SIG-M5 treated with dmso at 0.1 percent for 504 hours (cell line): ENCODE measurements around the gene CPLANE2.
"Not testable (repeated sequence)": the region's sequence is repeated elsewhere in the genome, so short reads cannot be mapped to it uniquely, and the experiment has no call there.

Experiments
- DNase-seq: peaks from one replicate; lab custom pipeline; 2025; ENCODE audit not compliant: unreplicated experiment; lab: John Stamatoyannopoulos, UW

The CPLANE2 gene

DNA sequence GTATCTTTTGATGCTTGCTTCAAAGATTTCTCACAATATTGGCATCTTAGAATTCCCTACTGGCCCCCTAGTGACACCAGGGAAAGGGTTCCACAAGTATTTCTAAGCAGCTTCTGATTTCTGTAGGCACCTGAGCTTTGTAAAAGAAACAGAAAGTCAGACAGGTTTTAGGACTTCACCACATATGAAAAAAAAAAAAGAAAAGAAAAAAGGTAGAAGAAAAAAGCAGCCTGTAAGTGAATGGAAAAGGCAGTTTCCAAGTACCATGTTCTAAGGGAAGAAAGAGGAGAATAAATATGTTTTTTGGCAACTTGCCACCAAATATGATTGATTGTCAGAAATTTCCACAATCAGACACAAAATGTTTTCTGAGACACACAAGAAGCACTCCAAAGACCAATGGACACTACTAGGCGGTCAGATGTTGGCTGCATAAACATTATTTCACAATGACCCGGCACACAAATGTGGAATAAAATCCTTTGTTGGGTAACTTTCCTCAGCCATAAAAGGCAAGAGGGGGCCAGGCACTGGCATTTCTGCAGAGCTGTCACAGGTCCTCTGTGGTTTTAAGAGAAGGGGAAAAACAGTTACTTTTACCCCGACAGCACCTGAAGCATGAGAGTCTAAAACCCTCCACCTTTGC is 12.7 kb upstream of the CPLANE2 start:
- DNase-seq = no peak

GRCh38 chr1:16248603-16249516 is 11.9 kb upstream of the CPLANE2 start:
- DNase-seq = no peak

- DNase-seq = no peak
These were observed 11.0 kb upstream of the CPLANE2 start for GRCh38 chr1:16248007-16248436.

GRCh38 chr1:16247441-16247840 is 10.5 kb upstream of the CPLANE2 start:
- DNase-seq = no peak

GRCh38 chr1:16246961-16247360 is 10.0 kb upstream of the CPLANE2 start:
- DNase-seq = no peak

DNA sequence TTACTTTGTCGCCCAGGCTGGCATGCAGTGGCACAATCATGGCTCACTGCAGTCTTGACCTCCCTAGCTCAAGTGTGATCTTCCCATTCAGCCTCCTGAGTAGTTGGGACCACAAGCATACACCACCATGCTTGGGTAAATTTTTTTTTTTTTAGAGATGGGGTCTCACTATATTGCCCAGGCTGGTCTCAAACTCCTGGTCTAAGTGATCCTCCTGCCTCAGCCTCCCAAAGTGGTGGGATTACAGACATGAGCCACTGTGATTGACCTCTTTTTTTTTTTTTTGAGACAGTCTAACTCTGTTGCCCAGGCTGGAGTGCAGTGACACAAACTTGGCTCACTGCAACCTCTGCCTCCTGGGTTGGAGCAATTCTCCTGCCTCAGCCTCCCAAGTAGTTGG is 9.3 kb upstream of the CPLANE2 start:
- DNase-seq = not testable (repeated sequence)

- no peak for DNase-seq
These were observed 8.7 kb upstream of the CPLANE2 start for GRCh38 chr1:16245476-16246196.

DNA sequence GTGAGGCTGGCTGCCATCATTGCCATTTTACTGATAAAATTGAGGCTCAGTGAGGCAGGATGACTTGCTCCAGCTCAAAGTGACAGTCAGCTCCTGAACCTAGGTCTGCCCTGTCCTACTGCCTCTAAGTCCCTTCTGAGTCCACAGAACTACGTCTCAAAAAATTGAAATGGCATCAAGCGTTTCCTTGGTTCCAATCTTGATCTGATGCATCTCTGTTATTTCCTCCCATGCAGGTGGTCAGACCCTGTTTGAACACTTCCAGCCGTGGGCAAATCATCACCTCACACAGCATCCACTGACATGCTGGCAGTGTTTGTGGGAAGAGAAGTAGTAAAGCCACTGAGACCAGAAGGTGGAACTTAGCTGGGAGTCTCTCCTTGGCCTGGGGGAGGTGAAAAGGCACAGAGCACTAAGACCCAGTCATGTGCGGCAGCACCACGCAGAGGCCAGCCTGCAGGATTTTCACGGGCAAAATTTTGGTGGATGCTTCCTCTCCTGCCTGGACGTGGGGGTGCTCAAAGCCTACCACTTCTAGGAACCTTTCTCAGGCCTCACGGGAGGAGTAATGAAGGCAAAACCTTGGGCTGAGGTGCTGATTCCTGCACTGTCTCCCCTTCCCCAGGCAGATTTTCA is 7.8 kb upstream of the CPLANE2 start:
- DNase-seq = no peak

- peak; percentile 65 for DNase-seq
These were observed 7.1 kb upstream of the CPLANE2 start for GRCh38 chr1:16243936-16244649.

- DNase-seq = no peak
These were observed 6.2 kb upstream of the CPLANE2 start for GRCh38 chr1:16243215-16243610.

DNA sequence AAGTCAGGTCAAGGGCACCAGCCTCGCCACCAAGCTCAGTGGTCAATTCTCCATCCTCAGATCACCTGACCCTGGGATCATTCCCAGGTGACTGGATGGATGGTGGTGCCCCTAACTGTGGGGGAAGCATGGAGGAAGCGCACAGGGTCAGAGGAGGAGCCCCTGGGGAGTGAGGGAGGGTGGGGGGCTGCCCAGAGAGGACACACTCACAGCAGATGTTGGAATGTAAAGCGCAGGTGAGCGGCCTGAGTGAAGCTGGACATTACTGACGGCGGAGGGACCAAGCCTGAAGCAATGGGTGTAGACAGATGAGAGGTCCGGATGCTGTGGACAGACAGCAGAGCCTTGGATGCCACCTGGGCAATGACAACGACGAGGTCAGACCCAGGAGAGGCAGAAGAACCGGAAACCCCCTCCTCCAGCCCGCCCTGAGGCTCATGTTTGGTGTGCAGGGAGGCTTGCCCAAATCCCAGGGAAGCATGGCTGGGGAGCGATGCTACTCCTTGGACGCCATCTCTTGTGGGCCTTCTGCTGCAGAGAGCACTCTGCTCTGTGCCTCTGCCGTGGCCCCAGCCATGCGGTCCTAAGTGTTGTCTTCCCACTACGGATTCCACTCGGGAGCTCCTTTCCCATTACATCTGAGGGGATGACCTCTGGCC is 5.7 kb upstream of the CPLANE2 start:
- DNase-seq = no peak

- no peak for DNase-seq
These were observed 4.3 kb upstream of the CPLANE2 start for GRCh38 chr1:16241221-16241708.

- no peak for DNase-seq
These were observed 3.0 kb upstream of the CPLANE2 start for GRCh38 chr1:16239972-16240491.

GRCh38 chr1:16237343-16237830 is 404 bp upstream of the CPLANE2 start:
- DNase-seq = no peak

GRCh38 chr1:16235944-16236510 is 956 bp downstream of the CPLANE2 start:
- peak; percentile 41 for DNase-seq

DNA sequence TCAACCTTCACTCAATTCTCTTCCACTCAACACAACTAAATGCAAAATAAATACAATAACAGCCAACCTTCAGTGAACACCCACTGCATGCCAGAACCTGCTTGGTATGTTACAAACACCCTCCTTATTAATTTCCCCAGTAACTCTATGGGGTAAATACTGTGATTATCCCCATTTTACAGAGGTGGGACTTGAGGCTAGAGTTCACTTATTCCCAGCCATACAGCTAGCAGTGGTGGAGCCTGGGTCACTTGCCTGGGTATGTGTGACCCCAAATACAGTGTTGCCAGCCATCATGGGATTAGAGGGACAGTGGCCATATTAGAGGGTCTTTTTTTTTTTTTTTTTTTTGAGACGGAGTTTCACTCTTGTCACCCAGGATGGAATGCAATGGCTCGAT is 1.6 kb downstream of the CPLANE2 start:
- no peak for DNase-seq

- no peak for DNase-seq
These were observed 3.6 kb downstream of the CPLANE2 start for GRCh38 chr1:16233431-16233830.

- DNase-seq = no peak
These were observed 4.7 kb downstream of the CPLANE2 start for GRCh38 chr1:16232316-16232710.
